Trophoblast cell (in vitro differentiated cells and primary cell): ENCODE measurements around the gene KLF3.

Source experiments
- DNase-seq, 2 donors: peaks; one replicate each; pipeline ENCODE4 v3.0.0-alpha.2; 2016
- H2AFZ ChIP-seq: 2 replicates; pipeline ENCODE4 v1.6.1; 2013; ENCODE audit warnings: low read length, moderate library complexity, mild to moderate bottlenecking; ENCODE audit not compliant: insufficient read depth, poor library complexity
- H2AK5ac ChIP-seq: 2 replicates; pipeline ENCODE4 v1.6.1; 2013; ENCODE audit warnings: mild to moderate bottlenecking, low read length
- H2BK120ac ChIP-seq: 2 replicates; pipeline ENCODE4 v1.6.1; 2013; ENCODE audit warnings: low read length, mild to moderate bottlenecking, moderate library complexity; ENCODE audit not compliant: insufficient read depth, poor library complexity
- H2BK12ac ChIP-seq: 2 replicates; pipeline ENCODE4 v1.6.1; 2013; ENCODE audit warnings: mild to moderate bottlenecking, low read length, moderate library complexity
- H2BK5ac ChIP-seq: 2 replicates; pipeline ENCODE4 v1.6.1; 2013; ENCODE audit warnings: low read length, low read depth, moderate library complexity, mild to moderate bottlenecking; ENCODE audit not compliant: poor library complexity
- H3K14ac ChIP-seq: 2 replicates; pipeline ENCODE4 v1.6.1; 2013; ENCODE audit warnings: mild to moderate bottlenecking, low read length
- H3K18ac ChIP-seq: 2 replicates; pipeline ENCODE4 v1.6.1; 2013; ENCODE audit warnings: mild to moderate bottlenecking, low read length
- H3K23ac ChIP-seq: 2 replicates; pipeline ENCODE4 v1.6.1; 2013; ENCODE audit warnings: low read length
- H3K27ac ChIP-seq: 2 replicates; pipeline ENCODE4 v1.5.1; 2013; ENCODE audit warnings: low read depth, mild to moderate bottlenecking, inconsistent platforms, low read length, moderate library complexity
- H3K27me3 ChIP-seq: 2 replicates; pipeline ENCODE4 v1.6.1; 2013; ENCODE audit warnings: inconsistent platforms, mild to moderate bottlenecking, low read length, moderate library complexity; ENCODE audit not compliant: insufficient read depth
- H3K36me3 ChIP-seq, 2 experiments: 1 replicate in 1 of 2; 2 replicates in 1 of 2; pipeline ENCODE4 v1.6.1; 2013; ENCODE audit warnings: low read length in 2 of 2, mild to moderate bottlenecking in 2 of 2, moderate library complexity in 1 of 2; ENCODE audit not compliant: insufficient read depth in 2 of 2, control insufficient read depth in 1 of 2
- H3K4ac ChIP-seq: 2 replicates; pipeline ENCODE4 v1.6.1; 2013; ENCODE audit warnings: low read depth, mild to moderate bottlenecking, low read length, moderate library complexity
- H3K4me1 ChIP-seq, 2 experiments: 1 replicate in 1 of 2; 2 replicates in 1 of 2; pipeline ENCODE4 v1.6.1; 2013; ENCODE audit warnings: low read length in 2 of 2, mild to moderate bottlenecking in 2 of 2, moderate library complexity in 1 of 2; ENCODE audit not compliant: insufficient read depth in 2 of 2, control insufficient read depth in 1 of 2
- H3K4me2 ChIP-seq: 2 replicates; pipeline ENCODE4 v1.6.1; 2013; ENCODE audit warnings: inconsistent platforms, mild to moderate bottlenecking, low read length, moderate library complexity
- H3K4me3 ChIP-seq: 2 replicates; pipeline ENCODE4 v1.5.1; 2013; ENCODE audit warnings: mild to moderate bottlenecking, low read depth, low read length, inconsistent platforms
- H3K79me1 ChIP-seq: one replicate; pipeline ENCODE4 v1.6.1; 2013; ENCODE audit warnings: low read length
- H3K79me2 ChIP-seq: 2 replicates; pipeline ENCODE4 v1.6.1; 2013; ENCODE audit warnings: low read length, mild to moderate bottlenecking; ENCODE audit not compliant: control insufficient read depth, insufficient read depth, poor library complexity
- H3K9ac ChIP-seq: 2 replicates; pipeline ENCODE4 v1.6.1; 2013; ENCODE audit warnings: mild to moderate bottlenecking, low read length
- H3K9me3 ChIP-seq: 2 replicates; pipeline ENCODE4 v1.6.1; 2013; ENCODE audit warnings: low read depth, mild to moderate bottlenecking, control low read depth, inconsistent platforms, low read length; ENCODE audit not compliant: insufficient read depth
- H4K12ac ChIP-seq: 2 replicates; pipeline ENCODE4 v1.6.1; 2013; ENCODE audit warnings: low read depth, mild to moderate bottlenecking, low read length, moderate library complexity
- H4K8ac ChIP-seq: 2 replicates; pipeline ENCODE4 v1.6.1; 2013; ENCODE audit warnings: low read depth, mild to moderate bottlenecking, low read length, moderate library complexity
- H4K91ac ChIP-seq: one replicate; pipeline ENCODE4 v1.6.1; 2013; ENCODE audit warnings: low read depth, mild to moderate bottlenecking, low read length, moderate library complexity
- WGBS: extraction: QIAGEN DNeasy Blood & Tissue Kit; methylation state at CpG from one replicate; pipeline ENCODE4 v1.1.7; 2013; ENCODE audit warnings: missing lambda C conversion rate; ENCODE audit not compliant: insufficient read length, insufficient coverage; ENCODE audit errors: extremely low coverage; 5-methylcytosine and 5-hydroxymethylcytosine counted together

Gene KLF3

GRCh38 chr4:38639242-38639641, 24.8 kb upstream of the KLF3 start:
- H2BK120ac ChIP-seq, result no peak overlapping the region
- WGBS, result no CpG with 5 or more reads among the region's 3 CpGs
- H2AK5ac ChIP-seq, result no peak overlapping the region

GRCh38 chr4:38641811-38642210, 22.2 kb upstream of the KLF3 start:
- Histone ChIP-seq H3K9me3 (no peaks in the 10 kb centered on the region), H3K27me3 (no peaks in the 10 kb centered on the region), H3K27ac (no peak overlapping the region), H3K4me3 (no peak overlapping the region), H3K14ac (no peak overlapping the region), H4K91ac (no peak overlapping the region), H3K4ac (no peak overlapping the region), H2BK12ac (no peak overlapping the region), H2BK120ac (no peak overlapping the region), H3K79me1 (no peaks in the 10 kb centered on the region), H3K9ac (no peak overlapping the region), H3K36me3 (no peaks in the 10 kb centered on the region), H3K18ac (no peak overlapping the region), H2BK5ac (no peak overlapping the region), H3K23ac (no peak overlapping the region), H4K8ac (no peak overlapping the region), H3K4me2 (no peak overlapping the region), H3K4me1 (no peaks in the 10 kb centered on the region), H3K79me2 (no peaks in the 10 kb centered on the region), H2AK5ac (no peak overlapping the region), H2AFZ (no peak overlapping the region), H4K12ac (no peak overlapping the region)
- WGBS, result no CpG with 5 or more reads among the region's 1 CpG
- DNase-seq, result no peak

More at GRCh38 chr4:38639242-38639641, 24.8 kb upstream of the KLF3 start:
- H3K14ac ChIP-seq, result no peak overlapping the region
- H2BK5ac ChIP-seq, result no peak overlapping the region
- no peaks in the 10 kb centered on the region for H3K27me3 ChIP-seq
- no peak overlapping the region for H3K18ac ChIP-seq
- H3K79me1 ChIP-seq, result no peaks in the 10 kb centered on the region
- no peak overlapping the region for H4K91ac ChIP-seq
- DNase-seq, result no peak
- H3K4me2 ChIP-seq, result no peak overlapping the region
- H3K4me1 ChIP-seq, result no peaks in the 10 kb centered on the region
- H2AFZ ChIP-seq, result no peak overlapping the region
- H3K9me3 ChIP-seq, result no peaks in the 10 kb centered on the region
- H2BK12ac ChIP-seq, result no peak overlapping the region
- no peak overlapping the region for H3K27ac ChIP-seq
- no peak overlapping the region for H4K8ac ChIP-seq
- no peak overlapping the region for H3K4me3 ChIP-seq
- no peak overlapping the region for H4K12ac ChIP-seq
- H3K9ac ChIP-seq, result no peak overlapping the region
- no peak overlapping the region for H3K23ac ChIP-seq
- H3K36me3 ChIP-seq, result no peaks in the 10 kb centered on the region
- H3K79me2 ChIP-seq, result no peaks in the 10 kb centered on the region
- no peak overlapping the region for H3K4ac ChIP-seq

- Histone ChIP-seq H3K9ac (no peak overlapping the region), H2AFZ (no peak overlapping the region), H3K14ac (no peak overlapping the region), H2BK12ac (no peak overlapping the region), H3K18ac (no peak overlapping the region), H3K27ac (no peak overlapping the region), H3K23ac (no peak overlapping the region), H3K9me3 (no peaks in the 10 kb centered on the region), H3K4me3 (no peak overlapping the region), H4K91ac (no peak overlapping the region), H3K79me2 (no peaks in the 10 kb centered on the region), H2AK5ac (no peak overlapping the region), H4K12ac (no peak overlapping the region), H2BK5ac (no peak overlapping the region), H3K4ac (no peak overlapping the region), H3K4me2 (no peak overlapping the region), H3K79me1 (no peaks in the 10 kb centered on the region), H3K36me3 (no peaks in the 10 kb centered on the region), H2BK120ac (no peak overlapping the region), H4K8ac (no peak overlapping the region), H3K4me1 (no peaks in the 10 kb centered on the region), H3K27me3 (no peaks in the 10 kb centered on the region)
- no peak for DNase-seq
- WGBS, result no CpG with 5 or more reads among the region's 3 CpGs
Measured at GRCh38 chr4:38644201-38644600, 19.8 kb upstream of the KLF3 start.

GRCh38 chr4:38647101-38647819, 16.7 kb upstream of the KLF3 start:
- Histone ChIP-seq H3K27ac (no peak overlapping the region), H3K4me2 (no peak overlapping the region), H2BK12ac (no peak overlapping the region), H2BK120ac (no peak overlapping the region), H2BK5ac (no peak overlapping the region), H3K9me3 (no peaks in the 10 kb centered on the region), H3K23ac (no peak overlapping the region), H3K9ac (no peak overlapping the region), H3K4me3 (no peak overlapping the region), H3K14ac (no peak overlapping the region), H3K18ac (no peak overlapping the region), H2AK5ac (no peak overlapping the region), H3K79me2 (no peaks in the 10 kb centered on the region), H4K91ac (no peak overlapping the region), H3K4ac (no peak overlapping the region), H3K79me1 (no peaks in the 10 kb centered on the region), H2AFZ (no peak overlapping the region), H3K4me1 (no peaks in the 10 kb centered on the region), H3K27me3 (no peaks in the 10 kb centered on the region), H4K12ac (no peak overlapping the region), H3K36me3 (no peaks in the 10 kb centered on the region), H4K8ac (no peak overlapping the region)
- DNase-seq, result no peak
- WGBS, result no CpG with 5 or more reads among the region's 2 CpGs
